NCI-H1105 treated with DMSO at 0.1 percent for 48 hours (cell line): ENCODE data around the gene UCP3.

ENCODE experiments used
- DNase-seq: peaks from one replicate; lab custom pipeline; 2025; lab: John Stamatoyannopoulos, UW

The UCP3 gene, protein sequence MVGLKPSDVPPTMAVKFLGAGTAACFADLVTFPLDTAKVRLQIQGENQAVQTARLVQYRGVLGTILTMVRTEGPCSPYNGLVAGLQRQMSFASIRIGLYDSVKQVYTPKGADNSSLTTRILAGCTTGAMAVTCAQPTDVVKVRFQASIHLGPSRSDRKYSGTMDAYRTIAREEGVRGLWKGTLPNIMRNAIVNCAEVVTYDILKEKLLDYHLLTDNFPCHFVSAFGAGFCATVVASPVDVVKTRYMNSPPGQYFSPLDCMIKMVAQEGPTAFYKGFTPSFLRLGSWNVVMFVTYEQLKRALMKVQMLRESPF

GRCh38 chr11:74008373-74009229, at the start of gene UCP3:
TSS of gene UCP3 (minus strand) at chr11:74009085. CDS start at chr11:74007042, 2,043 bp downstream.
- no peak for DNase-seq

DNA sequence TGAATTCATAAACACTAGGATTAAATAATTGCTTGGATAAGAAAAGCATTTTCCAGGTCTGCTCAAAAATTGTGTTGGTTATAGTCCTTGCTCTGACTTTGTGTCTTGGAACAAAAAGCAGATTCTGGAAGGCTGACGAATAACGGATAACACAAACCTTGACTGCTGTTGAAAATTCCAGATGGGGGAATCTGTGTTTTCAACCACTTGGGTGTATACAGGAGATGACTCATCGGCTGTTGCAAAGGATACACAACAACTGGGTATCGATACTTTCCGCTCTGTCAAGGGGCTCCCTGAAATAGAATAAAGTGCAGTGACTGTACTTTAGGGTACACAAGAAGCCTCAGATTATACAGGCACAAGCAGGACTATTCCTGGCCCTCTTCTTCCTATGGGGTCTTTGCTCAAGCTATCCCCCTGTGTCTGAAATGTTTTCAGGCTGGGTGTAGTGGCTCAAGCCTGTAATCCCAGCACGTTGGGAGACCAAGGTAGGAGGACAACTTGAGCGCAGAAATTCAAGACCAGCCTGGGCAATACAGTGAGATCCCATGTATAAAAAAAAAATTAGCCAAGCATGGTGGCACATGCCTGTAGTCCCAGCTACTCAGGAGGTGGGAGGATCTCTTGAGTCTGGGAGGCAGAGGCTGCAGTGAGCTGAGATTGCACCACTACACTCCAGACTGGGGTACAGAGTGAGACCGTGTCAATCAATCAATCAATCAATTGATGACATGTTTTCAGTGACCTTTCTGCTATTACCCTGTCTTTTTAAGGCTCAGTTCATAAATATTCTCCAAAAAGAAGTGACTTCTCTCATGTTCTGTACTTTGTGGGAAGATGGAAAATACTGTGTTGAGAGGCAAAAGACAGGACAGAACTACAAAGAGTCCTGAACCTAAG, 48.6 kb upstream of the UCP3 start:
- no peak for DNase-seq

DNA sequence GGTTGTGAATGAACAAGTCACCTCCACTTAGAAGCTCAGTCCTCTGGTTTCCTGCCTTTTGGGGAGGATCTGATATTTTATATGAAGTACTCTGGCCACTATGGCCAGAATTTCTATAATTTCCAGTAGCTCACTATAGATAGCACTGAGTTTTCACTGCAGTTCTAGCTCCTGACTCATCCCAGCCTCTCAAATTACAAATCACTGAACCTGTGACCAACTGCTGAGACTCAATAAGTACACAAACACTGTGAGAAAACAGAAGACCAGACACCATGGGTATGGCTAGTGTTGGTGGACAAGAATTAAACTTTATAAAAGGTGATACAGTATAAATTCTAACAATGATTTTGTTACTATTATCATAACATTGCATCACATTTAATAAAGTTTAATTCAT, 47.1 kb upstream of the UCP3 start:
- no peak for DNase-seq

GRCh38 chr11:74050465-74050864, 41.6 kb upstream of the UCP3 start:
- DNase-seq, result no peak

- no peak for DNase-seq
Measured at GRCh38 chr11:74048993-74049392, 40.1 kb upstream of the UCP3 start.

DNA sequence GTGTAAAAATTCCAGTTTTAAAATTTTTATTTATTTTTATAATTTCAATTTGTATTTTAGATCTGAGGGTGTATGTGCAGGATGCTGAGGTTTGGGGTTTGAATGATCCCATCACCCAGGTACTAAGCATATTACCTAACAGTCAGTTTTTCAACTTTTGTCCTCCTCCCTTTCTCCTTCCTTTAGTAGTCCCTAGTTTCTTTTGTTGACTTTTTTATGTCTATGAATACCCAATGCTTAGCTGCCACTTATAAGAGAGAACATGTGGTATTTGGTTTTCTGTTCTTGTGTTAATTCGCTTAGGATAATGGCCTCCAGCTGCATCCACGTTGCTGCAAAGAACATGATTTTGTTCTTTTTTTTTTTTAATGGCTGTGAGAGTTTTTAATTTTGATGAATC, 35.7 kb upstream of the UCP3 start:
- no peak for DNase-seq

GRCh38 chr11:74043450-74043849, 34.6 kb upstream of the UCP3 start:
- no peak for DNase-seq

GRCh38 chr11:74037309-74037708, 28.4 kb upstream of the UCP3 start:
- DNase-seq, result no peak

- no peak for DNase-seq
Measured at GRCh38 chr11:74035264-74035663, 26.4 kb upstream of the UCP3 start.

DNA sequence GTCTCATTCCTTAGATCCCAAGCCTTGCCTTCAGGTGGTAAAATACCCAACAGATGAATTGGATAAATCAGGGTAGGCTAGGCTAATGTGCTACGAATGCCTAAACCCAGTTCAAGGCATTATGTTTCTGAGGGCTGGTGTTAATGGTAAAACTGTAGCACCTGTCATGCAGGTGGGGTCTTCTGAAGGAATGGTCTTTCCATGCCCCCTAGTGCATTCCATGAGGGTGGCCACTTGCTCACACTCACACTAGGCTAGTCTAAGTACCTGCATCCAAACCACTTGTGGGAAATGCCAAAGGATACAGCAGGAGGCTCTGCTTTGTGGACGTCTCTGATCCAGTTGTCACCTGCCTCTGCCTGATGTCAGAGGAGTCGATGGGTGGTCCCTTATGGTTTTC, 24.2 kb upstream of the UCP3 start:
- no peak for DNase-seq

GRCh38 chr11:74030723-74031676, 22.1 kb upstream of the UCP3 start:
- DNase-seq, result no peak

DNA sequence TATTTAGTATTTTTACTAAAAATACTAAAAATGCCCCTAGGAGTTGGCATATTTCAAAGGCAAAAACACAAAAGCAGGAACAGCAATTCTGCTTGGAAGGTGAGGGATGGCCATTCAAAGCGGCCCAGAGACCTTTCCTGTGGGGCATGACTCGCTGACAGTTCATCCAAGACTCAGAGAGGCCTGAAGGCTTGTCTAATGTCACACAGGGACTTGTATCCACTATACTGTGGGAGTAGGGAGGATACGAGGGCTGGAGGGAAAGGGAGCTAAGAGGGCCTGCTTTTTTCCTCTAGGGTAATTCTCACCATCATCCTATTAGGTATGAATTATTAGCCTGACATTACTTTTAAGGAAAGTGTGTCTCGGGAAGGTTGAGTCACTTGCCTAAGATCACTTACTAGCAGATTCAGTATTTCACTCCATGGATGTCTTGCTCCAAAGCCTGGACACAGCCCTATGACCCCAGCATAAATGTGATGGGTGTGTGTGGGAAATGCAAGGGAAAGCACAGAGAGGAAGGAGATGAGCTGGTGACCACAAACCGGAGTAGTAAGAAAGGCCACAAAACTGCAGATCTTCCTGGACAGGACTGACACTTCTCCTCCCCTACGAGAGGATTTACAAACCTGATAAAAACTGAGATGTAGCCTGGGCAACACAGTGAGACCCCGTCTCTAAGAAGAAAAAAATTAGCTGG, 16.7 kb upstream of the UCP3 start:
- DNase-seq, result no peak

DNA sequence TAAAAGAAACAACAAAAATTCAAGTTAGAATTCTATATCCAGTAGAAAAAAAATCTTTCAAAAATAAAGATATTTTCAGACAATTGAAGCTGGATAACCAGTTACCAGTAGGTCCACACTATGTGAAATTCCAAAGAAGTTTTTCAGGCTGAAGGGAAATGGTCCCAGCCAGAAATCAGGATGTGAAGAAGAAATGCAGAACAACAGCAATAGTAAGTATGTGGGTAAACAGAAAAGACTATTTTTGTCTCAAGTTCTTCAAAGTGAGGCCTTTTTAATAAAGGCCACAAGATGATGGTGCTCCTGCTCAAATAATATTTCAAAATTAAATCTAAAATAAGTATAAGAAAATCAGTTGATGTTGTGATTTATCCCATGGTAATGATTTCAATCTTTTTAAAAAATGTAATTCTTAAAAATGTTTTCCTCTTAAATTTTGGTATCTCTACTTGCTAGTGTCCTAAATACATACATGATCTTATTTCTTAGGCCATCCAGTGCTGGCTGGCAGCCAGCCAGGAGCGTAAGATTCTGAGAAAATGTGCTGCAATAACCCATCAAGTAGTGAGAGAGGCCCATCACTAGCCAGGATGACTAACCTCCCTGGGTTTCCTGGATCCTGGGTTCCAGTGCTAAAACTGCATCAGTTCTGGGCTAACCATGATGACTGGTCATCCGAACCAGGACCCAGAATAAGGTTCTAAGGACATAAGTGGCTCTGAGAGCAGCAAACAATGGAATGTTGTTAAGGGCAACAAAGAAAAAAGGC, 15.6 kb upstream of the UCP3 start:
- no peak for DNase-seq

DNA sequence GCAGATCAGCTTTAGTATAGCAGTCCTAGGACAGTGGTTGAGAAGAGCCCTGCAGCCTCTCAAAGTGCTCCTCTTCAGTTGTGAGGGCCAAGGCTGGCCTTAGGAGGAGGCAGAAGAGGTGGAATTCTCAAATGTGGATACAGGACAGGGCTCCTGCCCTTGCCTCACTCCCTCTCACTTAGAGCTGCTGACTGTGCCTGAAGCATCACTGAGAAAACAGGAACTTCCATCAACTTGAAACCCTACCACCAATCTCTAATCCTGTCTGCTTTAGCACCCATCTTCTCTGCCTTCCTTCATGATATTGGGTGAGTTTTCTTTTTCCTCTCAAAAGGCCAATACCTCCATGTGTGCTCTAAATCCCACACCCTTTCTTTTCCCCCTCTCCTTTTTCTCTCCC, 14.4 kb upstream of the UCP3 start:
- no peak for DNase-seq

GRCh38 chr11:74022546-74022945, 13.7 kb upstream of the UCP3 start:
- no peak for DNase-seq

GRCh38 chr11:74021998-74022397, 13.1 kb upstream of the UCP3 start:
- no peak for DNase-seq

DNA sequence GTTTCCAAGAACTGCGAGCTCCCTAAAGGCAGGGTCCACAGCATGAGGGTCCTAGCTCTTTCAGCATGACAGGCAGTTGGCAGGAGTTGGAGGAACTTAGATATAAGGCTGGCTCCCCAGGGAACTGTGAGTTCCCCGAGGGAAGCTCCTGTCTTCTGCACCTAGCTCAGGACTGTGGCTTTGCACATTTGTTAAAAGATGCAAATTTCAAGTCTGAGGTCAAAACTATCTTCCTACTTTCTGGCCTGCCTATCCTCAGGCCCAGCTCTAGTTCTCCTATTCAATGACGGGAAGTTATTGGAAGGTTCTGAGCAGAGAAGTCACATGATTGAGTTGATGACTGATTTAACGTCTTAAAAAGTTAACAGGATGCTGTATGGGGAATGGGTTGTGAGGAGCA, 11.7 kb upstream of the UCP3 start:
- no peak for DNase-seq

GRCh38 chr11:74019860-74020259, 11.0 kb upstream of the UCP3 start:
- no peak for DNase-seq

- no peak for DNase-seq
Measured at GRCh38 chr11:74019104-74019738, 10.3 kb upstream of the UCP3 start.
